ENCODE measurements around the gene B4GALNT2.
"Not testable (repeated sequence)": the region's sequence is repeated elsewhere in the genome, so short reads cannot be mapped to it uniquely, and the experiment has no call there.

The B4GALNT2 gene

DNA sequence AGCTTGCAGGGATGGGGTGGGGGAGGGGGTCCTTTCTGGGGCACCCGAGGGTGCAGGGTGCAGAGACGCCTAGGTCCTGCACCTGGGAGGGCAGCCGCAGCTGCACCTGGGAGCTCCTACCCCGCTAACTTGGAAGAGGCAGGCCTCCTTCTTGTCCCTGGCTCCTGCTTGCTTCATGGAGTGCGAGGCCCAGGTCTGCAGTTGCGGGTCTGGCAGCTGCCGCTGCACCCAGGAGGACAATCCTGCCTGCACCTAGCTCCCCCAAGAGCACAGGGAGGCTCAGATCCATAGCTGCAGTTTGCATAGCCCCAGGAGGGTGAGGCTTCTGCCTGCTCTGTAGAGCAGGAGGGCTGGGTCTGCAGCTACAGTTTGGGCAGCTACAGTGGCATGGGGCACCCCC is 51.2 kb downstream of the B4GALNT2 start:
- DNase-seq = no peak

DNA sequence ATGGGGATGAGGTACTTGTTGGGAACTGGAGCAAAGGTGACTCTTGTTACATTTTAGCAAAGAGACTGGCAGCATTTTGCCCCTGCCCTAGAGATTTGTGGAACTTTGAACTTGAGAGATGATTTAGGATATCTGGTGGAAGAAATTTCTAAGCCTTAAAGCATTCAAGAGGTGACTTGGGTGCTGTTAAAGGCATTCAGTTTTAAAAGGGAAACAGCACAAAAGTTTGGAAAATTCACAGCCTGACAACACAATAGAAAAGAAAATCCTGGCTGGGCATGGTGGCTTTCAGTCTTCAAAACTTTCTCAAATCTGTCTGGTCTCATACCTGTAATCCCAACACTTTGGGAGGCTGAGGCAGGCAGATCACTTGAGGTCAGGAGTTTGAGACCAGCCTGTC is 52.0 kb downstream of the B4GALNT2 start:
- not testable (repeated sequence) for DNase-seq

DNA sequence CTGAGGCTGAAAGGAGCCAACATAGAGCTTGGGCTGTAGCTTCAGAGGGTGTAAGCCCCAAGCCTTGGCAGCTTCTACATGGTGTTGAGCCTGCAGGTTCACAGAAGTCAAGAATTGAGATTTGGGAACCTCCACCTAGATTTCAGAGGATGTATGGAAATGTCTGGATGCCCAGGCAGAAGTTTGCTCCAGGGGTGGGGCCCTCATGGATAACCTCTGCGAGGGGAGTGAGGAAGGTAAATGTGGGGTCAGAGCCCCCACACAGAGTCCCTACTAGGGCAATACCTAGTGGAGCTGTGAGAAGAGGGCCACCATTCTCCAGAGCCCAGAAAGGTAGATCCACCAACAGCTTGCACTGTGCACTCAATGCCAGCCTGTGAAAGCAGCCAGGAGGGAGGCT is 52.8 kb downstream of the B4GALNT2 start:
- DNase-seq = not testable (repeated sequence)

GRCh38 chr17:49187301-49187700 is 54.7 kb downstream of the B4GALNT2 start:
- no peak for DNase-seq

DNA sequence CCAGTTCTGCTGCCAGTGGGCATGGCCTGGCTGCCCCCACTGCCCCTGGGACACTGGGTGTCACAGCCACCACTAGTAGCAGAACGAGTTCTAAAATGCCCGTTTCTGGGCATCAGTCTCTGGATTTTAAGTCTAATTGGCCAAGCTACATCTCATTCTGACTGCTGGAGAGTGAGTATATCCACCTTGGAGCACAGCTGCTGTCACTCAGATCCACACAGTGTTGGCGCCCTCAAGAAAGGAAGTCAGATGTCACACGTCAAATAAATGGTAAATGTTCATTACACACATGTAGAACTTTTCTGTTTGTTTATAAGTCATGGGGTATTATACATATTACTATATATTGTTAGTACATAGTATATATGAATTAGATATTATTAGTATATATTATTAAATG is 58.4 kb downstream of the B4GALNT2 start:
- DNase-seq = peak; percentile 55

DNA sequence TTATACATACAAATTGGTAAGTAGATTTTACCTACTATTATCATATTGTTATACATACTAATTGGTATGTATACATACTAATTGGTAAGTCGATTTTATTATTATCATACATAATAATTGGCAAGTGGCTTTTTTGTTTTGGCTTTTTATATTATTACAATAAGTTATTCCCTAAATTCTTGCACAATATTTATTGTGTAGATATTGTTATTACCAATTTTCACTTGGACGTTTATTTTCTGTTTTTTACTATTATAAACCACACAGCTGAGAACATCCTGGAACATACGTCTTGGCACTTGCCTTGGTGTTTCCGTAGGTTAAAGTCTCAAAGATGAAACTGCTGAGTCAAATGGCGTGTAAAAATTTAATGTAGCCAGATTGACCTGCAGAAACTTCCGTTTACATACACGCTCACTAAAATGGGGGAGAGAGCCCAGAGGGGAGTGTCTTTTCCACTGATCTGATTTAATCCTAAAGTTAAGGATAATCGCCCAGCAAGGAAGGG is 58.9 kb downstream of the B4GALNT2 start:
- DNase-seq = no peak

GRCh38 chr17:49191917-49192741 is 59.6 kb downstream of the B4GALNT2 start:
- DNase-seq = peak; percentile 99

DNA sequence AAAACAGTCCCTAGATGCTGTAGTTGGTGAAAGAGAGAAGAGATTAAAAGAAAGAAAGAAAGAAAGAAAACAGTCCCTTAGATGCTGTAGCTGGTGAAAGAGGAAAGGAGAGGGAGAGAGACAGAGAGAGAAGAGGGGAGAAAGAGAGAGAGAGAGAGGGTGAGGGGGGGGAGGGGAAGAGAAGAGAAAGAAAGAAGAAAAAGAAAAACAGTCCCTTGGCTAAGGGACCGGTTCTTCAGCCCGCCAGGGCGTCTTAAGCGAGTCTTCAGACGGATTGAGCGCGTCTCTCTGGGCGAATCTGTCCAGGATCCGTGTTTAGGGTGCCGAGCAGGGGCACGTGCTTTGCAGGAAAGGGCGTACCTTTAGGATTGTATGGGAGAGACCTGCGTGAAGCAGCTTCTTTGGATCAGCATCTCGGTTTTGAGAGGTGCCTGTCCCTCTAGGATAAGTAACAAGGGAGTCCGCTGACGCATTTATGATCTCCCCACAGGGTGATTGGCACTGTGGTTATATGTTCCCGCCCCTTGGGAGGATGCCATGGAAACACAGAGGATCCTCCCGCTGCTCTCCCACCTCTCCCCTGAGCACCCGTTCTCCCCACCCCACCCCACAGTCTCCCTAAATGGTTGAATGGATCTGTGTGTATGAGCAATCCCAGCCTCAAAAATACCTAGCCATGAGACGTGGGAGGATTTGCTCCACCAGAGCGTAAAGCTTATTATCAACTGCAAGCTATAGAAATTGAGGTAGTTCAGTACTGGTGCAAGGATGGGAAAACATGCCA is 61.1 kb downstream of the B4GALNT2 start:
- peak; percentile 95 for DNase-seq

DNA sequence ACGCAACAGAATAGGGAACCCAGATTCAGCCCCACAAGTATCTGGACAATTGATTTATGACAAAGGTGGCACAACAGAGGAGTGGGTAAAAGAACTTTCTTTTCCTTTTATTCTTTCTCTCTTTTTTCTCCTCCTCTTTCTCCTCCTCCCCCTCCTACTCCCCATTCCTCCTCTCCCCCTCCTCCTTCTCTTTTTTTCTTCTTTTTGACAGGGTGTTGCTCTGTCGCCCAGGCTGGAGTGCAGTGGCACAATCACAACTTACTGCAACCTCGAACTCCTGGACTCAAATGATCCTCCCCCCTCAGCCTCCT is 61.7 kb downstream of the B4GALNT2 start:
- peak; percentile 57 for DNase-seq

DNA sequence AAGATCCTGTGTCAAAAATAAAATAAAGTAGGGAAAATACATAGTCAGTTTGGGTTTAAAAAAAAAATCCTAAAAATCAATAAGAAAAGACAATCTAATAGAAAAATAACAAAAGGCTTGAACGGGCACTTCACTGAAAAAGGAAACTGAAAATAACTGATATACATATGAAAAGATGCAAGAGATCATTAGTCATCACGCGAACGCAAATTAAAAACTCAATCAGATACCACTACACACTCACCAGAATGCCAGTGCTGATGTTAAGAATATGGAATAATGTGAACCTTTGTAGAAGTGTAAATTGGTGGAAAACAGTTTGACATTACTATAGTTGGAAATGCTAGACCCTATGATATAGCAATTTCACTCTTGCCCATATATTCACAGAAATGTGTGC is 63.2 kb downstream of the B4GALNT2 start:
- DNase-seq = no peak

DNA sequence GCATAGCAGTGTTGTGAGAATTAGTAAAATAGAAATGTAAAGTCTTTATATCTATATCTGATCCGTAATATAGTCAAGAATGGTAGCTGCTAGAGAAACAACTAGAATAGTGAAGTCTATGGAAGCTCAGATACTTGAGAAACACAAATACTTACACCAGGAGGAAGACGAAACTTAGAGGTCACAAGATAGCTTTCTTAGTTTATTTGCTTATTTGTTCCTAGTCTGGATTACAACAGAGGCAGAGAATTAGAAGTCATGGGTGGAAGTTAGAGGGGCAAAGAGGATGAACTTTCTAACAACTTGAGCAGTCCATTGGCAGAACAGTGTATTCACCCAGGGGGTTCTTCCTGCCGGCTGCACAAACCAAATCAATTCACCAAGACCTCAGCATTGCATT is 64.0 kb downstream of the B4GALNT2 start:
- DNase-seq = no peak

GRCh38 chr17:49197346-49197998 is 64.9 kb downstream of the B4GALNT2 start:
- no peak for DNase-seq

- no peak for DNase-seq
Measured at GRCh38 chr17:49198211-49198610, 65.6 kb downstream of the B4GALNT2 start.

GRCh38 chr17:49200423-49201083 is 68.0 kb downstream of the B4GALNT2 start:
- peak; percentile 95 for DNase-seq

GRCh38 chr17:49201481-49201927 is 68.9 kb downstream of the B4GALNT2 start:
- peak; percentile 95 for DNase-seq

DNA sequence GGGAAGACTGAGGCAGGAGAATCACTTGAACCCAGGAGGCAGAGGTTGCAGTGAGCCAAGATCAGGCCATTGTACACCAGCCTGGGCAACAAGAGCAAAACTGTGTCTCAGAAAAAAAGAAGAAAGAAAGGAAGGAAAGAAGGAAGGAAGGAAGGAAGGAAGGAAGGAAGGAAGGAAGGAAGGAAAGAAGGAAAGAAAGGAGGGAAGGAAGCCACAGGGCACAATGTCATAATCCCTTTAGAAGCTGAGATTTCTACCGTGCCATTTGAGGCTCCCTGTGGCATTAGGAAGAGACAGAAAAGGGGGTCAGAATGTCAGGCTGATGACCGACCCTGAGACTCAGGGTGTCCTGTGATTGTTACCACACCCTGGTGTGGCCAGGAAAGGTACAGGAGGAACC is 71.2 kb downstream of the B4GALNT2 start:
- no peak for DNase-seq

GRCh38 chr17:49204516-49204915 is 71.9 kb downstream of the B4GALNT2 start:
- DNase-seq = no peak

- DNase-seq = peak; percentile 85
Measured at GRCh38 chr17:49209061-49209571, 76.5 kb downstream of the B4GALNT2 start.

GRCh38 chr17:49210158-49211029 is 77.8 kb downstream of the B4GALNT2 start, which contains the start of the genes ABI3 and GNGT2:
TSS of gene ABI3 (plus strand) at chr17:49210707. CDS start at chr17:49210725, 18 bp downstream.
TSS of gene GNGT2 (minus strand) at chr17:49210574. CDS start at chr17:49207422, 3,152 bp downstream.
- DNase-seq = peak; percentile 55

DNA sequence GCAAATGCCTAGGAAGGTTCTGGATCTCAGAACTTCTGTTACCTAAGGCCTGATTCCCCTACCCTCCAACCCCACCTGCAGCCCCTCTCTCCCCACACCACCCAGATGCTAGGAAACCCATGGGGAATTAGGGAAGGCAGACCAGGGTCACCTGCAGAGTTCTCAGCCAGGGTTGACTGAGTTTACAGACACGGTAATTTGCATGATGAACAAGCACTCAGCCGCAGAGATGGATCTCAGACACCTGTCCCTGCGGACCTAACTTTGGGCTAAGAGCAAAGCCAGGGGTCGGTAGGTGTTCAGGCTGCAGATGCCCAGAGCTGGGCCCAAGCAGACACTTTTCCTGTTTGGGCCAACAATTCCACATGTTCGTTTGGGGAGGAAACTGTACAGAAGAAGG is 80.8 kb downstream of the B4GALNT2 start:
- DNase-seq = no peak

DNA sequence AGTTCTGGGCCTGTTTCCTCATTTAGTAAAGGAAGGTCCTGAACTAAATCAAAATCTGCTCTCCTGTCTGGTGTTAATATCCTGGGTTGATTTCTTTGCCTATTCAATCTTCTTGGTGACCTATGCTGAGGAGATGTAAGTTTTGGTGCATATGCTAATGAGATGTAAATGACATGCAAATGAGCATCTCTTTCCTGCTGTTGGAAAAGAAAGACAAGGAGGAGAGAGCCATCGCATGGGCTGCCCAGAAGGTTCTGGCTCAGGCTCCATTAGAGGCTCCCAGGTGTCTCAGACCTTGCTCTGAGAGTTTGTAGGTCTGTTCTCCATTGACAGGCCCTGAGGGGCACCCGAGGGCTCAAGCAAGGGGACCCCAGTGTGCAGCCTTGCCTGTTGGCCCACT is 81.3 kb downstream of the B4GALNT2 start:
- no peak for DNase-seq

Data from NCI-H82 (cell line).